Breast epithelium (tissue), 3 donors: ENCODE results near the gene LRG1.

Source experiments
- CTCF ChIP-seq, 3 donors: fragments of 450-650 bp; IDR thresholded peaks; one replicate each; pipeline ENCODE4 v1.5.1; 2016 to 2017; ENCODE audit warnings: antibody characterized with exemption in 3 of 3, mild to moderate bottlenecking in 3 of 3, moderate library complexity in 3 of 3
- POLR2A ChIP-seq: fragments of 450-650 bp; IDR thresholded peaks from one replicate; pipeline ENCODE4 v1.6.1; 2016; ENCODE audit warnings: antibody characterized with exemption, mild to moderate bottlenecking, moderate library complexity

DNA sequence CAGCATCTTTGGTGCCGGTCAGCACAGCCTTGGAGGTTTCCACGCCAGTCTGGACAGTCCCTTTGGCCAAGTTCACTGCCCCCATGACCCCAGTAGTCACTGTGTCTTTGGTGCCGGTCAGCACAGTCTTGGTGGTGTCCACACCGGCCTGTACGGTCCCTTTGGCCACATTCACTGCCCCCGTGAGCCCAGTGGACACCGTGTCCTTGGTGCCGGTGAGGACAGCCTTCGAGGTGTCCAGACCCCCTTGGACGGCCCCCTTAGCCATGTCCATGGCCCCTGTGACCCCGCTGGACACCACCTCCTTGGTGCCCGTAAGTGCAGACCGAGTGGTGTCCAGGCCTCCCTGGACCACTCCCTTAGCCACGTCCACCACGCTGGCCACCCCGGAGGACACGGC is 26.6 kb downstream of the LRG1 start:
- TF ChIP-seq CTCF (IDR thresholded peaks at IDR 0.05) (no peak), POLR2A (no peak)
